Upper lobe of left lung (tissue), 4 donors: ENCODE measurements around the gene PDSS2.

ENCODE experiments used
- CTCF ChIP-seq, 6 experiments: fragments of 450-650 bp in 4 of 6; fragments of 200-600 bp in 2 of 6; sonication (generic) in 2 of 6; IDR thresholded peaks; one replicate each; pipeline ENCODE4 v1.5.1; 2016 to 2019; ENCODE audit warnings: antibody characterized with exemption in 6 of 6
- EP300 ChIP-seq, 4 donors: sonication (generic); formaldehyde crosslinking; IDR thresholded peaks; one replicate each; pipeline ENCODE4 v1.5.1; 2017; ENCODE audit warnings: antibody characterized with exemption in 4 of 4, control low read depth in 2 of 4

DNA sequence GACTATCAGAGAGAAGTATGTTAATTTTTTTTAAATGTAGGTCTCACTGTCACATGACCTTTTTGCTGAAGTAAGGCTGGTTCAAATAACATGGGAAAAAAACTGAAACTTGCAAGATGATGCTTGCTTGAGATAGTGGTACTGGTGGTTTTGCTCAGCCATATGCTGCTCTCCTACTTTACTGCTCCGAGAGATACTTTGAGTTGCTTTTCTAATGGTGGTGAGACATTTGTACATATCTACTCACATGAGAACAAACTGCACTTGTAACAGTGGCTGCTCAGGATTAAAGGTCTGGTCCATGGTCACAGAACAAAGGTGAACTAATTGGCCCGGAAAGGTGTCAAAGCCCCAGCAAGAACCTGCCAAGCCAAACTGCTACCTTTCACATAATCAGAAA, 237.8 kb downstream of the PDSS2 start:
- no peak for TF ChIP-seq CTCF (IDR thresholded peaks at IDR 0.05)
- no peak for TF ChIP-seq EP300 (IDR thresholded peaks at IDR 0.05)
